Fibroblast of the aortic adventitia (primary cell): ENCODE data around the gene OR52E1. TPM values are rescaled to one million over a fixed set of nuclear protein-coding genes. Genes with fewer than 3 reads are reported as not detected.

Source experiments
- DNase-seq: peaks from one replicate; pipeline ENCODE4 v3.0.0-alpha.2; 2010; ENCODE audit warnings: low read depth
- H3K4me3 ChIP-seq: 2 replicates; pipeline ENCODE4 v1.5.1; 2011; ENCODE audit warnings: low read depth, mild to moderate bottlenecking, control low read depth, low read length, moderate library complexity
- CTCF ChIP-seq: IDR thresholded peaks from 2 replicates; pipeline ENCODE4 v1.5.1; 2011; ENCODE audit warnings: mild to moderate bottlenecking, low read length, control low read depth, inconsistent platforms; ENCODE audit not compliant: insufficient read depth
- total RNA-seq: library from RNA; depleted of rRNA; stranded (reverse); fragments of >200 nt; gene quantifications from 2 replicates; pipeline ENCODE4 v1.2.3, GENCODE V29; 2012; ENCODE audit warnings: low replicate concordance

Gene OR52E1
- total RNA-seq = not detected in 2 replicates

- no peak for DNase-seq
- TF ChIP-seq CTCF = no peak
- H3K4me3 ChIP-seq = no peak within 1 kb of the TSS
These were observed at the start of gene OR52E1 for GRCh38 chr11:5069272-5069671. Gene OR52E1 (plus strand): TSS chr11:5069572.

- DNase-seq = no peak
- TF ChIP-seq CTCF = no peak
- no peak overlapping the region for H3K4me3 ChIP-seq
These were observed 47.4 kb upstream of the OR52E1 start for GRCh38 chr11:5021996-5022395.

DNA sequence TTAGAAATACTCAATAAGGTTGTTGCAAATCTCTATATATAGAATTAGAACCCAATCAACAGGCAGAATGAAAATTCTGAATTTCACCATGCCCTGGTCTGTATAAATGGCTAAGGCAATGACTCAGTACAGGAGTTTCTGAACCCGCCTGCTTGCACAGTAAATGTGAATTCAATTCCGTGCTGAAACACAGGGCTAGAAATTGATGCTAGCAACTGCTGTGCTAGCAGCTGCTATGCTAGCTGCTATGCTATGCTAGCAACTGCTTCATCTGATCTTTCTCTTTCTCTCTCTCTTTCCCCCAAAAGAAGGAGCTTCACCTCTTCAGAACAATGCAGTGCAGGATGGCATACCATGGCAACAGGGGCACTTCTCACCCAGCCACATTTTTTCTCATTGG lies 32.7 kb upstream of the OR52E1 start:
- H3K4me3 ChIP-seq = no peak overlapping the region
- no peak for TF ChIP-seq CTCF
- no peak for DNase-seq

GRCh38 chr11:5037926-5038325 lies 31.4 kb upstream of the OR52E1 start:
- DNase-seq = no peak
- no peak for TF ChIP-seq CTCF
- no peak overlapping the region for H3K4me3 ChIP-seq

- H3K4me3 ChIP-seq = no peak overlapping the region
- DNase-seq = no peak
- no peak for TF ChIP-seq CTCF
These were observed 31.0 kb upstream of the OR52E1 start for GRCh38 chr11:5038341-5038740.

GRCh38 chr11:5040876-5041275 lies 28.5 kb upstream of the OR52E1 start:
- TF ChIP-seq CTCF = no peak
- DNase-seq = no peak

DNA sequence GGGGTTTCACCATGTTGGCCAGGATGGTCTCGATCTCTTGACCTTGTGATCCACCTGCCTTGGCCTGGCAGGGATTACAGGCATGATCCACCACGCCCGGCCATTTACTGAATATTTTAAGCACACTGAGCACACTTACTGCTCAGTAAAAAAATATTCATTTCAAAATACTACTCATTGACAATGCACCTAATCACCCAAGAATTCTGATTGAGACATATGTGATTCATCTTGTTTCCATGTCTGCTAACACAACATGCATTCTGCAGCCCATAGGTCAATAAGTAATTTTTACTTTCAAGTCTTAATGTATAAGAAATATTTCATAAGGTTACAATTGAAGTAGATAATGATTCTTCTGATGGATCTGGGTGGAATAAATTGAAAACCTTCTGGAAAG lies 27.3 kb upstream of the OR52E1 start:
- H3K4me3 ChIP-seq = no peak overlapping the region
- no peak for TF ChIP-seq CTCF
- DNase-seq = no peak

More at GRCh38 chr11:5040876-5041275, 28.5 kb upstream of the OR52E1 start:
- no peak overlapping the region for H3K4me3 ChIP-seq
